HEK293 (cell line): ENCODE measurements around the gene TIMM13.

ENCODE experiments used
- CTCF ChIA-PET: fragments of 350-600 bp; formaldehyde crosslinking; extraction: SDS; loops from one replicate; lab custom pipeline; 2021; ENCODE audit warnings: antibody characterized with exemption; lab: Yijun Ruan, JAX
- POLR2A ChIA-PET: fragments of 300-600 bp; formaldehyde crosslinking; extraction: SDS; loops from one replicate; lab custom pipeline; 2020; ENCODE audit warnings: antibody characterized with exemption, inconsistent platforms; lab: Yijun Ruan, JAX
- H3K27ac ChIP-seq: fragments of 200-500 bp; sonication (Bioruptor generic); 2 replicates; pipeline ENCODE4 v1.5.1; 2014; ENCODE audit warnings: low read depth, low read length, control low read depth, inconsistent platforms; ENCODE audit errors: extremely low read depth
- H3K36me3 ChIP-seq, 2 experiments: fragments of 200-500 bp in 1 of 2; sonication (Bioruptor generic) in 1 of 2; 1 replicate in 1 of 2; 2 replicates in 1 of 2; pipeline ENCODE4 v1.5.1; 2014 to 2017; ENCODE audit warnings: inconsistent platforms in 2 of 2, low read length in 2 of 2; ENCODE audit not compliant: control insufficient read depth in 2 of 2, insufficient read depth in 1 of 2
- H3K4me1 ChIP-seq: fragments of 200-500 bp; sonication (Bioruptor generic); 2 replicates; pipeline ENCODE4 v1.5.1; 2014; ENCODE audit warnings: mild to moderate bottlenecking, low read length, inconsistent platforms; ENCODE audit not compliant: control insufficient read depth, insufficient read depth
- H3K4me3 ChIP-seq: 2 replicates; pipeline ENCODE4 v1.5.1; 2011; ENCODE audit warnings: low read depth, mild to moderate bottlenecking, control low read depth, low read length, moderate library complexity
- H3K9me3 ChIP-seq: fragments of 200-500 bp; sonication (Bioruptor generic); 2 replicates; pipeline ENCODE4 v1.5.1; 2014; ENCODE audit warnings: low read depth, low read length, inconsistent platforms; ENCODE audit not compliant: control insufficient read depth, insufficient read depth
- KLF17 ChIP-seq: fragments of 450-650 bp; formaldehyde crosslinking; IDR thresholded peaks from 2 replicates; pipeline ENCODE4 v1.5.1; 2016; ENCODE audit warnings: missing biosample characterization, missing genetic modification characterization
- MEIS1 ChIP-seq: sonication (generic); formaldehyde crosslinking; IDR thresholded peaks from 2 replicates; pipeline ENCODE4 v1.8.1; 2022; ENCODE audit warnings: missing genetic modification reagents, mild to moderate bottlenecking, borderline replicate concordance
- SP3 ChIP-seq: fragments of 450-650 bp; formaldehyde crosslinking; IDR thresholded peaks from 2 replicates; pipeline ENCODE4 v1.5.1; 2016; ENCODE audit warnings: missing biosample characterization, missing genetic modification characterization
- ZBTB1 ChIP-seq: fragments of 450-650 bp; formaldehyde crosslinking; IDR thresholded peaks from 2 replicates; pipeline ENCODE4 v1.5.1; 2016; ENCODE audit warnings: missing biosample characterization, missing genetic modification characterization
- ZBTB21 ChIP-seq: fragments of 450-650 bp; formaldehyde crosslinking; IDR thresholded peaks from 2 replicates; pipeline ENCODE4 v1.5.1; 2017; ENCODE audit warnings: missing biosample characterization, missing genetic modification characterization
- ZBTB44 ChIP-seq: fragments of 450-650 bp; IDR thresholded peaks from 2 replicates; pipeline ENCODE4 v1.5.1; 2018; ENCODE audit warnings: missing biosample characterization, mild to moderate bottlenecking, missing genetic modification characterization
- ZFP41 ChIP-seq: fragments of 450-650 bp; formaldehyde crosslinking; IDR thresholded peaks from 2 replicates; pipeline ENCODE4 v1.5.1; 2016; ENCODE audit warnings: missing biosample characterization, missing genetic modification characterization, borderline replicate concordance
- ZNF132 ChIP-seq: fragments of 450-650 bp; formaldehyde crosslinking; IDR thresholded peaks from 2 replicates; pipeline ENCODE4 v1.5.1; 2017; ENCODE audit warnings: missing biosample characterization, missing genetic modification characterization, borderline replicate concordance
- ZNF133 ChIP-seq: fragments of 450-650 bp; formaldehyde crosslinking; IDR thresholded peaks from 2 replicates; pipeline ENCODE4 v1.5.1; 2016; ENCODE audit warnings: missing biosample characterization, missing genetic modification characterization
- ZNF184 ChIP-seq: fragments of 450-650 bp; IDR thresholded peaks from 2 replicates; pipeline ENCODE4 v1.5.1; 2018; ENCODE audit warnings: missing biosample characterization, mild to moderate bottlenecking, missing genetic modification characterization
- ZNF19 ChIP-seq: fragments of 450-650 bp; formaldehyde crosslinking; IDR thresholded peaks from 2 replicates; pipeline ENCODE4; 2016; ENCODE audit warnings: missing biosample characterization, missing genetic modification characterization, low read depth
- ZNF211 ChIP-seq: fragments of 450-650 bp; formaldehyde crosslinking; IDR thresholded peaks from 2 replicates; pipeline ENCODE4 v1.5.1; 2016; ENCODE audit warnings: low read depth, missing biosample characterization, missing genetic modification characterization
- ZNF223 ChIP-seq: fragments of 450-650 bp; formaldehyde crosslinking; IDR thresholded peaks from 2 replicates; pipeline ENCODE4 v1.5.1; 2016; ENCODE audit warnings: missing biosample characterization, missing genetic modification characterization
- ZNF280D ChIP-seq: fragments of 450-650 bp; formaldehyde crosslinking; IDR thresholded peaks from 2 replicates; pipeline ENCODE4 v1.5.1; 2016; ENCODE audit warnings: missing biosample characterization, missing genetic modification characterization
- ZNF449 ChIP-seq: fragments of 450-650 bp; formaldehyde crosslinking; IDR thresholded peaks from 2 replicates; pipeline ENCODE4 v1.5.1; 2017; ENCODE audit warnings: missing biosample characterization, mild to moderate bottlenecking, missing genetic modification characterization, moderate library complexity
- ZNF510 ChIP-seq: fragments of 450-650 bp; formaldehyde crosslinking; IDR thresholded peaks from 2 replicates; pipeline ENCODE4 v1.5.1; 2018; ENCODE audit warnings: mild to moderate bottlenecking, missing genetic modification characterization, missing biosample characterization; ENCODE audit not compliant: insufficient replicate concordance
- ZNF514 ChIP-seq: fragments of 450-650 bp; formaldehyde crosslinking; IDR thresholded peaks from 2 replicates; pipeline ENCODE4 v1.5.1; 2016; ENCODE audit warnings: missing biosample characterization, missing genetic modification characterization
- ZNF626 ChIP-seq: fragments of 450-650 bp; sonication (Bioruptor Pico); formaldehyde crosslinking; IDR thresholded peaks from 2 replicates; pipeline ENCODE4 v1.5.1; 2018; ENCODE audit warnings: missing biosample characterization, missing genetic modification characterization, inconsistent platforms
- ZNF658 ChIP-seq: fragments of 450-650 bp; formaldehyde crosslinking; IDR thresholded peaks from 2 replicates; pipeline ENCODE4; 2016; ENCODE audit warnings: missing biosample characterization, missing genetic modification characterization
- ZSCAN4 ChIP-seq: fragments of 450-650 bp; formaldehyde crosslinking; IDR thresholded peaks from 2 replicates; pipeline ENCODE4 v1.5.1; 2017; ENCODE audit warnings: missing biosample characterization, missing genetic modification characterization

TIMM13 gene

GRCh38 chr19:2394442-2395292 lies 32.7 kb downstream of the TIMM13 start:
- no peak overlapping the region for H3K4me3 ChIP-seq
- TF ChIP-seq ZBTB44 = no peak
- TF ChIP-seq ZNF184 = no peak
- TF ChIP-seq ZNF514 (tag by site-specific recombination) = no peak
- TF ChIP-seq ZNF19 (tag by site-specific recombination) = no peak
- no peak for TF ChIP-seq ZNF510 (tag by site-specific recombination)
- TF ChIP-seq ZNF280D (tag by site-specific recombination) = no peak
- TF ChIP-seq, all 188 proteins: peak for 0
- ChIA-PET CTCF (interaction anchor here (0.6 to 1.8 kb wide), 3 partner anchors 68 to 219 kb away, joined by 3 to 5 read pairs (median 4); no protein-coding TSS in a partner anchor), POLR2A (interaction anchor here (0.6 to 0.7 kb wide), 2 partner anchors 81 to 217 kb away, joined by 3 to 9 read pairs; partner anchors contain the start of gene GADD45B)
- Histone ChIP-seq H3K4me1 (no peaks in the 10 kb centered on the region), H3K9me3 (no peaks in the 10 kb centered on the region), H3K36me3 (no peaks in the 10 kb centered on the region), H3K27ac (no peak overlapping the region)

GRCh38 chr19:2394054-2394441 lies 33.3 kb downstream of the TIMM13 start:
- TF ChIP-seq ZBTB1 (tag by site-specific recombination) (no peak), ZNF133 (tag by site-specific recombination) (no peak), ZBTB21 (no peak), ZNF658 (no peak), ZNF223 (tag by site-specific recombination) (no peak), ZNF626 (tag by site-specific recombination) (no peak), ZNF132 (no peak), KLF17 (tag by site-specific recombination) (no peak), ZNF449 (tag by site-specific recombination) (no peak), ZNF211 (no peak), SP3 (tag by site-specific recombination) (no peak), ZFP41 (tag by site-specific recombination) (no peak), MEIS1 (CRISPR knock-in tag) (no peak), ZSCAN4 (tag by site-specific recombination) (no peak)
- H3K4me3 ChIP-seq = no peak overlapping the region
- no peaks in the 10 kb centered on the region for H3K9me3 ChIP-seq
- ChIA-PET CTCF (interaction anchor here (0.7 to 1.3 kb wide), 2 partner anchors 16 to 215 kb away, joined by 3 to 4 read pairs; no protein-coding TSS in a partner anchor), POLR2A (interaction anchor here (0.6 to 0.7 kb wide), 4 partner anchors 63 to 217 kb away, joined by 3 to 9 read pairs (median 4); partner anchors contain the start of genes GADD45B and LMNB2)
- no peak overlapping the region for H3K27ac ChIP-seq
- no peaks in the 10 kb centered on the region for H3K36me3 ChIP-seq
- no peaks in the 10 kb centered on the region for H3K4me1 ChIP-seq
